ENCODE data around the gene KAT7. TPM values are rescaled to one million over a fixed set of nuclear protein-coding genes. Genes with fewer than 3 reads are reported as not detected.
A peak's percentile ranks its signal among the peaks of the same experiment; 100 is the strongest.

The KAT7 gene
- total and polyA plus RNA-seq, 10 of the 15 experiments (the other 5 are each of a cell fraction or from before 2014, with no cell fraction given): 6.6 to 45.8 (median 26.3) TPM

DNA sequence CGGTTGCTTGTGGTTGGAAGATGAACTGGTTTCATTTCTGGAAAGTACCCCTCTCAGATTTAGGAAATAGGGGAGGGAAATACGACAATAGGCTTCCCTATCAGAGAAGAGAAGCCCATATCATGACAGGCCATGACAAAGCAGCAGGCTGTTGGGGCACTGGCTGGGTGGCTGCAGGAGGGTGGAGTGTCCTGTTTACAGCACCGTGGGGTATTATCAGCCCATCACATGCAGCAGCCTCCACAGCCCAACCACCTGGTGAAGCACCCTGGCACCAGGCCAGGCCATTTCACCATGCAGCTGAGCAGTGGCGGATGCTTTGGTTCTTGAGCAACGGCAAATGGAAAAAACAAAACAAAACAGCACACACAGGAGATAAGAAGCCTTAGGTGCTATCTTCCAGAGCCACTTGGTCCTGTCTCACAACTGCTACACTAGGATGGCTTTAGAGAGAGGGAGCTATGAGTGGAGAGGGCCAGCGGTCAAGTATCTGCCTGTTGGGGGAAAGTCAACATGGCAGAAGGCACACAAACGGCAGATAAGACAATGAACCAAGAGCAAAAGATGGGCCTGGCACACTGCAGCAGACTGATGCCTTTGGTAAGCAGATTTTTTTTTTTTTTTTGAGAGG lies 48.7 kb upstream of the KAT7 start:
- ATAC-seq (peak; percentile 77), FAIRE-seq (peak; percentile 69), DNase-seq (ENCODE audit: low read depth, low spot score) (no peak)
- ChIA-PET SMC1A (ENCODE audit: uncharacterized antibody, unreplicated experiment) (interaction anchor here (0.8 to 6.0 kb wide), 4 partner anchors 9 to 31 kb away, joined by 3 to 86 read pairs (median 31); partner anchors contain the start of genes FAM117A and SLC35B1), RAD21 (ENCODE audit: unreplicated experiment) (interaction anchor here (0.7 to 3.6 kb wide), 3 partner anchors 9 to 44 kb away, joined by 3 to 14 read pairs (median 4); no protein-coding TSS in a partner anchor), CTCF (interaction anchor here (0.9 to 7.1 kb wide), 5 partner anchors 10 to 170 kb away, joined by 3 to 46 read pairs (median 4); partner anchors contain the start of genes FAM117A and SLC35B1), POLR2A (interaction anchor here (0.7 to 5.4 kb wide), 5 partner anchors 7 to 1175 kb away, joined by 3 to 32 read pairs (median 5); partner anchors contain the start of gene FAM117A)
- peak overlapping the region; percentile 31; the same call in 1 of the 2 replicates for H3K4me3 ChIP-seq
- in situ Hi-C loops (cut with MboI): no loop called here
- peak overlapping the region; percentile 27; the same call in 1 of the 2 replicates for H2AFZ ChIP-seq (ENCODE audit: control insufficient read depth, low read depth, low read length)
- 18% methylated on average over 7 of the region's 7 CpGs for WGBS (ENCODE audit: insufficient coverage, insufficient replicate concordance, low lambda C conversion rate, missing lambda C conversion rate)
- H3K27me3 ChIP-seq (replicated peaks in 1 of 2; ENCODE audit: control insufficient read depth in 2 of 2, insufficient read depth in 2 of 2, low read length in 1 of 2): no peaks in the 10 kb centered on the region
- H3K9ac ChIP-seq (ENCODE audit: control insufficient read depth, insufficient read depth, low read length): peak overlapping the region; percentile 10; the same call in 1 of the 2 replicates
- BruUV-seq (replicated peaks): TSS peak; percentile 69
- H3K4me2 ChIP-seq (ENCODE audit: control insufficient read depth, insufficient read depth): peak overlapping the region; percentile 90
- H3K79me2 ChIP-seq (ENCODE audit: control insufficient read depth, insufficient read depth, low read length): peaks cover 21% of the 10 kb centered on the region
- no peaks in the 10 kb centered on the region; a peak in 2 of 4 replicates for H3K36me3 ChIP-seq (ENCODE audit: control insufficient read depth in 2 of 2, insufficient read depth in 2 of 2, low read length in 1 of 2)
- H3K4me1 ChIP-seq (ENCODE audit: control insufficient read depth, insufficient read depth, low read length): peaks cover 44% of the 10 kb centered on the region
- no peaks in the 10 kb centered on the region for H3K9me3 ChIP-seq (replicated peaks; ENCODE audit: control insufficient read depth, insufficient read depth, low read length)
- peak overlapping the region; percentile 79 for H3K27ac ChIP-seq (ENCODE audit: control insufficient read depth, insufficient read depth)
- no peaks in the 10 kb centered on the region for H4K20me1 ChIP-seq (ENCODE audit: control insufficient read depth, insufficient read depth)
- intact Hi-C loops (cut with micrococcal nuclease; ENCODE audit: unreplicated experiment): loop anchor here (2.0 kb wide), 1 partner anchor 31 kb away; no protein-coding TSS in a partner anchor
- TF ChIP-seq CBFB (IDR thresholded peaks at IDR 0.05; ENCODE audit: low read depth) (0 out of 2 replicates have a peak, but pooled peaks have one; percentile 39), SMAD1 (IDR thresholded peaks at IDR 0.05; ENCODE audit: low read depth, partially characterized antibody) (peak; percentile 96), ATF7 (IDR thresholded peaks at IDR 0.05; ENCODE audit: low read depth) (peak; percentile 26; the same call in 1 of the 2 replicates), MEF2B (IDR thresholded peaks at IDR 0.05; ENCODE audit: partially characterized antibody, poor library complexity, severe bottlenecking) (peak; percentile 16), CTCF (IDR thresholded peaks at IDR 0.05 in 2 of 3, conservative IDR thresholded peaks at IDR 0.05 in 1 of 3; ENCODE audit: control insufficient read depth in 2 of 3, extremely low read depth in 1 of 3, insufficient read depth in 1 of 3, low read depth in 3 of 3, low read length in 3 of 3) (no peak), BACH1 (IDR thresholded peaks at IDR 0.05; ENCODE audit: borderline replicate concordance) (peak; percentile 46; the same call in 1 of the 2 replicates), POLR2AphosphoS5 (IDR thresholded peaks at IDR 0.05; ENCODE audit: low read length) (peak; percentile 52; the same call in 1 of the 2 replicates), NKRF (conservative IDR thresholded peaks at IDR 0.05) (no peak), TCF12 (IDR thresholded peaks at IDR 0.05; ENCODE audit: low read depth, low read length) (peak; percentile 53; the same call in 1 of the 2 replicates), DPF2 (IDR thresholded peaks at IDR 0.05) (peak; percentile 56; the same call in 1 of the 2 replicates), MXI1 (IDR thresholded peaks at IDR 0.05; ENCODE audit: low read depth, low read length) (0 out of 2 replicates have a peak, but pooled peaks have one; percentile 19), ESRRA (IDR thresholded peaks at IDR 0.05; ENCODE audit: low read length) (no peak), PAX5 (IDR thresholded peaks at IDR 0.05; ENCODE audit: borderline replicate concordance, low read depth, low read length) (peak; percentile 43; the same call in 1 of the 2 replicates), RUNX3 (IDR thresholded peaks at IDR 0.05; ENCODE audit: low read length) (peak; percentile 49; the same call in 1 of the 2 replicates), SMARCA5 (IDR thresholded peaks at IDR 0.05) (no peak), TCF3 (IDR thresholded peaks at IDR 0.05; ENCODE audit: borderline replicate concordance, insufficient read depth, low read depth, low read length) (peak; percentile 69; the same call in 1 of the 2 replicates)
- TF ChIP-seq, protein P1, sequence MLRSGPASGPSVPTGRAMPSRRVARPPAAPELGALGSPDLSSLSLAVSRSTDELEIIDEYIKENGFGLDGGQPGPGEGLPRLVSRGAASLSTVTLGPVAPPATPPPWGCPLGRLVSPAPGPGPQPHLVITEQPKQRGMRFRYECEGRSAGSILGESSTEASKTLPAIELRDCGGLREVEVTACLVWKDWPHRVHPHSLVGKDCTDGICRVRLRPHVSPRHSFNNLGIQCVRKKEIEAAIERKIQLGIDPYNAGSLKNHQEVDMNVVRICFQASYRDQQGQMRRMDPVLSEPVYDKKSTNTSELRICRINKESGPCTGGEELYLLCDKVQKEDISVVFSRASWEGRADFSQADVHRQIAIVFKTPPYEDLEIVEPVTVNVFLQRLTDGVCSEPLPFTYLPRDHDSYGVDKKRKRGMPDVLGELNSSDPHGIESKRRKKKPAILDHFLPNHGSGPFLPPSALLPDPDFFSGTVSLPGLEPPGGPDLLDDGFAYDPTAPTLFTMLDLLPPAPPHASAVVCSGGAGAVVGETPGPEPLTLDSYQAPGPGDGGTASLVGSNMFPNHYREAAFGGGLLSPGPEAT (IDR thresholded peaks at IDR 0.05; ENCODE audit: low read depth): peak; percentile 70; the same call in 1 of the 2 replicates

Data from GM12878 (cell line).